Bronchial smooth muscle cell (primary cell): Measurements from ENCODE around the gene FOXG1. TPM values are rescaled to one million over a fixed set of nuclear protein-coding genes. Genes with fewer than 3 reads are reported as not detected.

Experiments used
- total RNA-seq: library from RNA; depleted of rRNA; stranded (reverse); fragments of >200 nt; gene quantifications from 2 replicates; pipeline ENCODE4 v1.2.1, GENCODE V29; 2014

Gene FOXG1
- total RNA-seq = 0.26 and 0.79 TPM in 2 replicates

DNA sequence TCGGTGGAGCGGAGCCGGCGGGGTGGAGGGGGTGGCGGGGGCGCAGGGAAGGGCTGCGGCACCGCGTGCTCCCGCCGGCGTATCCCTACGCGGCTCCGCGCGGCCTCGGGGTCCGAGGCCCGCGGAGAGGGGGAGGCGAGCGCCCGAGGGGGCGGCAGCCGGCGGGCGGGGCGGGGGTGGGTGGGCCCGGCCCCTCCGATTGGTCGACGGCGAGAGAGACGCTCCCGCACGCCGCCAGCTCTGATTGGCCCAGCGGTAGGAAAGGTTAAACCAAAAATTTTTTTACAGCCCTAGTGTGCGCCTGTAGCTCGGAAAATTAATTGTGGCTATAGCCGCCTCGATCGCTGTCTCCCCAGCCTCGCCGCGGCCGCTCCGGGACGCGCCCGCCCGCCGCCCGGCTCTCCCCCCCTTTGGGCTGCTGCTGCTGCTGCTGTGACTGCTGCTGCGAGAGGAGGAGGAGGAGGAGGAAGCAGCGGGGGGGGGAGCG lies at the start of gene FOXG1:
Gene FOXG1 (plus strand): TSS at position 319 of the 487 bp plus-strand sequence. CDS start 493 bp downstream, outside the sequence.

